ENCODE results near the gene NFE2L1.

NFE2L1 gene

GRCh38 chr17:48058393-48059124, 10.4 kb downstream of the NFE2L1 start:
- no peak for TF ChIP-seq ELF4 (IDR thresholded peaks at IDR 0.05)
- no peak for TF ChIP-seq SP1 (IDR thresholded peaks at IDR 0.05)
- TF ChIP-seq HDGF (IDR thresholded peaks at IDR 0.05; ENCODE audit: borderline replicate concordance), result no peak
- no peak for TF ChIP-seq FOXK2 (IDR thresholded peaks at IDR 0.05)
- no peak for TF ChIP-seq ZNF384 (IDR thresholded peaks at IDR 0.05)
- TF ChIP-seq CTBP1 (IDR thresholded peaks at IDR 0.05; ENCODE audit: borderline replicate concordance), result no peak
- no peak for TF ChIP-seq PKNOX1 (IDR thresholded peaks at IDR 0.05)
- no peak for TF ChIP-seq FOXA1 (IDR thresholded peaks at IDR 0.05)
- TF ChIP-seq ARNT (IDR thresholded peaks at IDR 0.05), result no peak
- no peak for TF ChIP-seq NFRKB (IDR thresholded peaks at IDR 0.05)
- TF ChIP-seq SUZ12 (IDR thresholded peaks at IDR 0.05), result no peak
- no peak for TF ChIP-seq FOXM1 (IDR thresholded peaks at IDR 0.05; ENCODE audit: borderline replicate concordance)
- no peak for TF ChIP-seq LEF1 (IDR thresholded peaks at IDR 0.05; ENCODE audit: borderline replicate concordance)
- no peak for TF ChIP-seq BHLHE40 (IDR thresholded peaks at IDR 0.05; ENCODE audit: borderline replicate concordance)
- no peak for TF ChIP-seq TARDBP (IDR thresholded peaks at IDR 0.05)
- no peak for TF ChIP-seq L3MBTL2 (conservative IDR thresholded peaks at IDR 0.05)
- ChIA-PET POLR2A (interaction anchor here (1.7 to 7.0 kb wide), 2 partner anchors 9 to 10 kb away, joined by 7 to 64 read pairs; partner anchors contain the start of gene NFE2L1), CTCF (interaction anchor here (0.6 to 1.4 kb wide), 4 partner anchors 8 to 22 kb away, joined by 3 to 4 read pairs (median 4); partner anchors contain the start of gene NFE2L1)
- no peak for DNase-seq (ENCODE audit: extremely low spot score)

- ChIA-PET POLR2A (interaction anchor here (1.7 to 7.0 kb wide), 2 partner anchors 8 to 11 kb away, joined by 7 to 64 read pairs; partner anchors contain the start of gene NFE2L1), CTCF (no interaction called here)
- DNase-seq (ENCODE audit: extremely low spot score), result no peak
- TF ChIP-seq TARDBP (IDR thresholded peaks at IDR 0.05) (no peak), FOXA1 (IDR thresholded peaks at IDR 0.05) (no peak), CTBP1 (IDR thresholded peaks at IDR 0.05; ENCODE audit: borderline replicate concordance) (no peak), SUZ12 (IDR thresholded peaks at IDR 0.05) (no peak), BHLHE40 (IDR thresholded peaks at IDR 0.05; ENCODE audit: borderline replicate concordance) (no peak), ARNT (IDR thresholded peaks at IDR 0.05) (no peak), L3MBTL2 (conservative IDR thresholded peaks at IDR 0.05) (no peak), ZNF384 (IDR thresholded peaks at IDR 0.05) (no peak), SP1 (IDR thresholded peaks at IDR 0.05) (no peak), FOXM1 (IDR thresholded peaks at IDR 0.05; ENCODE audit: borderline replicate concordance) (no peak), NFRKB (IDR thresholded peaks at IDR 0.05) (no peak), LEF1 (IDR thresholded peaks at IDR 0.05; ENCODE audit: borderline replicate concordance) (no peak), FOXK2 (IDR thresholded peaks at IDR 0.05) (no peak), PKNOX1 (IDR thresholded peaks at IDR 0.05) (no peak), ELF4 (IDR thresholded peaks at IDR 0.05) (no peak), HDGF (IDR thresholded peaks at IDR 0.05; ENCODE audit: borderline replicate concordance) (no peak)
Observed at GRCh38 chr17:48059125-48059668, 11.0 kb downstream of the NFE2L1 start.

- no peak for DNase-seq (ENCODE audit: extremely low spot score)
- no peak for TF ChIP-seq HDGF (IDR thresholded peaks at IDR 0.05; ENCODE audit: borderline replicate concordance)
- TF ChIP-seq CTBP1 (IDR thresholded peaks at IDR 0.05; ENCODE audit: borderline replicate concordance), result no peak
- no peak for TF ChIP-seq ELF4 (IDR thresholded peaks at IDR 0.05)
- no peak for TF ChIP-seq L3MBTL2 (conservative IDR thresholded peaks at IDR 0.05)
- TF ChIP-seq ARNT (IDR thresholded peaks at IDR 0.05), result no peak
- TF ChIP-seq SUZ12 (IDR thresholded peaks at IDR 0.05), result no peak
- no peak for TF ChIP-seq SP1 (IDR thresholded peaks at IDR 0.05)
- TF ChIP-seq LEF1 (IDR thresholded peaks at IDR 0.05; ENCODE audit: borderline replicate concordance), result no peak
- TF ChIP-seq BHLHE40 (IDR thresholded peaks at IDR 0.05; ENCODE audit: borderline replicate concordance), result no peak
- no peak for TF ChIP-seq NFRKB (IDR thresholded peaks at IDR 0.05)
- TF ChIP-seq PKNOX1 (IDR thresholded peaks at IDR 0.05), result no peak
- no peak for TF ChIP-seq TARDBP (IDR thresholded peaks at IDR 0.05)
- no peak for TF ChIP-seq FOXM1 (IDR thresholded peaks at IDR 0.05; ENCODE audit: borderline replicate concordance)
- TF ChIP-seq ZNF384 (IDR thresholded peaks at IDR 0.05), result no peak
- no peak for TF ChIP-seq FOXK2 (IDR thresholded peaks at IDR 0.05)
- no peak for TF ChIP-seq FOXA1 (IDR thresholded peaks at IDR 0.05)
- CTCF ChIA-PET, result no interaction called here
- POLR2A ChIA-PET, result interaction anchor here (7.0 kb wide), 1 partner anchor 12 kb away, joined by 64 read pairs; the partner anchor contains the start of gene NFE2L1
Observed at GRCh38 chr17:48060249-48060648, 12.1 kb downstream of the NFE2L1 start.

GRCh38 chr17:48062273-48062672, 14.1 kb downstream of the NFE2L1 start:
- ChIA-PET CTCF (interaction anchor here (1.1 to 1.8 kb wide), 2 partner anchors 18 to 36 kb away, joined by 4 to 8 read pairs; no protein-coding TSS in a partner anchor), POLR2A (interaction anchor here (2.8 to 7.0 kb wide), 2 partner anchors 8 to 14 kb away, joined by 7 to 64 read pairs; partner anchors contain the start of gene NFE2L1)
- TF ChIP-seq ARNT (IDR thresholded peaks at IDR 0.05), result no peak
- no peak for TF ChIP-seq FOXA1 (IDR thresholded peaks at IDR 0.05)
- TF ChIP-seq SUZ12 (IDR thresholded peaks at IDR 0.05), result no peak
- no peak for TF ChIP-seq TARDBP (IDR thresholded peaks at IDR 0.05)
- no peak for TF ChIP-seq ZNF384 (IDR thresholded peaks at IDR 0.05)
- TF ChIP-seq HDGF (IDR thresholded peaks at IDR 0.05; ENCODE audit: borderline replicate concordance), result no peak
- TF ChIP-seq PKNOX1 (IDR thresholded peaks at IDR 0.05), result no peak
- DNase-seq (ENCODE audit: extremely low spot score), result no peak
